ENCODE measurements around the gene PRUNE1.

The PRUNE1 gene

GRCh38 chr1:151067185-151067584 lies 58.9 kb downstream of the PRUNE1 start:
- intact Hi-C loops (cut with DNase I) = no loop called here
- peak in 1 of 10 donors; percentile 54 for DNase-seq

GRCh38 chr1:151069103-151069486 lies 60.8 kb downstream of the PRUNE1 start:
- DNase-seq = no peak
- intact Hi-C loops (cut with DNase I) = no loop called here

- intact Hi-C loops (cut with DNase I) = loop anchor here (2.0 to 10.0 kb wide), 2 partner anchors 14 to 74 kb away; partner anchors contain the start of gene SEMA6C
- DNase-seq = peak; percentile 78 to 98 (median 88)
These were observed 62.4 kb downstream of the PRUNE1 start, which contains the start of gene GABPB2 for GRCh38 chr1:151070474-151071276. Gene GABPB2, plus strand, starts transcription at chr1:151070761. Its CDS starts 17,429 bp downstream, at chr1:151088190.

DNA sequence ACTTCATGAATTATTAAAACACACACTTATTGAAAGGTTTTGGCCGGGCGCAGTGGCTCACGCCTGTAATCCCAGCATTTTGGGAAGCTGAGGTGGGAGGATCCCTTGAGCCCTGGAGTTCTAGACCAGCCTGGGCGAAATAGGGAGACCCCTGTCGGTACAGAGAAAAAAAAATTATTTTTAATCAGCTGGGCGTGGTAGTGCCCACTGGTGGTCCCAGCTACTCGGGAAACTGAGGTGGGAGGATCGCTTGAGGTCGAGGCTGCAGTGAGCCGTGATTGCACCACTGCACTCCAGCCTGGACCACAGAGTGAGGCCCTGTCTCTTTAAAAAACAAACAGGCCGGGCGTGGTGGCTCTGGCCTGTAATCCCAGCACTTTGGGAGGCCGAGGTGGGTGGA lies 64.0 kb downstream of the PRUNE1 start:
- intact Hi-C loops (cut with DNase I) = loop anchor here (10.0 kb wide), 1 partner anchor 73 kb away; the partner anchor contains the start of gene SEMA6C
- DNase-seq = no peak

All from posterior cingulate gyrus (tissue), 11 donors.